Measurements from ENCODE around the gene ATF6B.

Gene ATF6B

GRCh38 chr6:32127717-32128592 is at the start of gene ATF6B:
ATF6B (minus strand) TSS chr6:32128246; CDS start chr6:32128207, 39 bp downstream.
- Histone ChIP-seq H3K27me3 (ENCODE audit: control insufficient read depth in 2 of 2, insufficient read depth in 2 of 2, low read length in 2 of 2) (no peaks in the 10 kb centered on the region), H3K4me3 (ENCODE audit: low read length in 2 of 2) (peak within 1 kb of the TSS; percentile 99), H3K27ac (ENCODE audit: low read depth in 2 of 2, low read length in 2 of 2) (peak within 1 kb of the TSS; percentile 81 to 87), H3K36me3 (ENCODE audit: control insufficient read depth in 2 of 2, insufficient read depth in 2 of 2, low read length in 2 of 2) (peaks cover 20 to 27% of the 10 kb centered on the region in 2 donors), H3K4me1 (ENCODE audit: control insufficient read depth in 2 of 2, insufficient read depth in 2 of 2, low read length in 2 of 2) (peaks cover 25% of the 10 kb centered on the region in 2 donors), H3K9me3 (ENCODE audit: control insufficient read depth in 2 of 2, low read length in 2 of 2) (no peaks in the 10 kb centered on the region), H3K9ac (ENCODE audit: low read depth in 1 of 2, low read length in 2 of 2) (peak within 1 kb of the TSS; percentile 95 to 98)

DNA sequence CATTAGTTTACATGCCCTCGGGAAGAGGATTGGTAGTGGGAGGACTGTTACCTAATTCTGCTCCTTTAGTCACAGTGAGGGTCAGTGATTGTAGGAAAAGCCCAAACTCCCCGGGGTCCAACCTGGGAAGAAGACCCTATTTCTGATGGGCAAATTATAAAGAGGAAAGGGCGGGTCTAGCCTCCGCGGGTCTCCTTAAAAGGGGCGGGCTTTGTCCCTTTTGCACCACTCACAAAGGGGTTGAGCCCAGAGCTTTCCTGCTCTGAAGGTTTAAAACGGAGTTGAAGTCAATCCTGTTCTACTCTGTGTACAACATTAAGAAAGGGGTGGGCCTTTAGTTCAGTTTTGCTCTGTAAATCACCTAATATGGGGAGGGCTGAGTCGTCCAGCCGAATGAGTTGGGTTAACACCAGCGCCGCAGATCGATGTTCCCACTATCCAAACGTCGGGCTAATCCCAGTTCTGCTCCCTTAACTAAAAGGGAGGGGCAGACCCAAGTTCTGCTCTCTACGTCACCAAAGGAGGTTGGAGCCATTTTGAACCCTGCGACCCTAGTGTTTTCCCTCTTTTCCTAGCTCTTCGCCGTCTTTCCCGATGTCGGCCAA is 49.2 kb upstream of the ATF6B start:
- H3K36me3 ChIP-seq (ENCODE audit: control insufficient read depth in 2 of 2, insufficient read depth in 2 of 2, low read length in 2 of 2): peaks cover 6 to 13% of the 10 kb centered on the region in 2 donors
- H3K9ac ChIP-seq (ENCODE audit: low read depth in 1 of 2, low read length in 2 of 2): peak overlapping the region; percentile 75 to 94
- no peaks in the 10 kb centered on the region for H3K27me3 ChIP-seq (ENCODE audit: control insufficient read depth in 2 of 2, insufficient read depth in 2 of 2, low read length in 2 of 2)
- no peaks in the 10 kb centered on the region for H3K9me3 ChIP-seq (ENCODE audit: control insufficient read depth in 2 of 2, low read length in 2 of 2)
- peak overlapping the region; percentile 98 for H3K27ac ChIP-seq (ENCODE audit: low read depth in 2 of 2, low read length in 2 of 2)
- H3K4me1 ChIP-seq (ENCODE audit: control insufficient read depth in 2 of 2, insufficient read depth in 2 of 2, low read length in 2 of 2): peaks cover 32 to 47% of the 10 kb centered on the region in 2 donors
- peak overlapping the region; percentile 91 to 97 for H3K4me3 ChIP-seq (ENCODE audit: low read length in 2 of 2)

DNA sequence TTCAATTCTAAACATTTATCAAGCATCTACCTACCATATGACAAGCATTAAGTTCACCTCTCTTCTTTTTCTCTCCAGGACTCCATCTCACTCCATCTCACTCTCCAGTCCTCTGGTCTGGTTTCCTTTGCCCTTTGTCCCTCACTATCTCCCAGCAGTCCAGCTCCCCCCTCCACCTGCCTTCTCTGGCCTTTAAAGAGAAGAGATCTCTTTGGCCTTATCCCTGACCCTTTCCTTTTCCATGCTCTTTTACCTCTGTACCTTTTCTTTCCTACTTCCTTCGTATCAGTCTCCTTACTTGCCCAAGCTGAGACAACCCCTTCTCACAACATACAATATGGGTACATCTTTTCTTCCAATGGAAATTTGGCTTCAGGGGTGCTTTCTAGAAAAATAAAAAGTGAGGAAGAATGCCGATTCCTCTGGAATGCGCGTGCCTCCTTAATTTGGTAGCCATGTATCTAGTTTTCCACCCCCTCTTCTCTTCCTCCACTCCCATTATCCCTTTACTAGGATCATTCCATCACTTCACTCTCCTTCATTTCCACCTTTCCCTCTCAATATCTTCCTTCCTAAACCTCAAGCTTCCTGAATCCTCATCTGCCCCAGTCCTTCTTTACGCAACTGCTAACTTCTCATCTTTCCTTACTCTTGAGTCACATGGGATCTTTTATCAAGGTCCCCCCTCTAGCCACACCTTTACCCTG is 48.6 kb upstream of the ATF6B start:
- Histone ChIP-seq H3K27ac (ENCODE audit: low read depth in 2 of 2, low read length in 2 of 2) (peak overlapping the region; percentile 98), H3K4me1 (ENCODE audit: control insufficient read depth in 2 of 2, insufficient read depth in 2 of 2, low read length in 2 of 2) (peaks cover 32 to 47% of the 10 kb centered on the region in 2 donors), H3K27me3 (ENCODE audit: control insufficient read depth in 2 of 2, insufficient read depth in 2 of 2, low read length in 2 of 2) (no peaks in the 10 kb centered on the region), H3K9ac (ENCODE audit: low read depth in 1 of 2, low read length in 2 of 2) (peak overlapping the region; percentile 75 to 94), H3K9me3 (ENCODE audit: control insufficient read depth in 2 of 2, low read length in 2 of 2) (no peaks in the 10 kb centered on the region), H3K36me3 (ENCODE audit: control insufficient read depth in 2 of 2, insufficient read depth in 2 of 2, low read length in 2 of 2) (peaks cover 6 to 12% of the 10 kb centered on the region in 2 donors), H3K4me3 (ENCODE audit: low read length in 2 of 2) (peak overlapping the region; percentile 91 to 97)

- Histone ChIP-seq H3K9ac (ENCODE audit: low read depth in 1 of 2, low read length in 2 of 2) (peak within 1 kb of the TSS; percentile 89 to 94), H3K27ac (ENCODE audit: low read depth in 2 of 2, low read length in 2 of 2) (peak within 1 kb of the TSS; percentile 98), H3K4me3 (ENCODE audit: low read length in 2 of 2) (peak within 1 kb of the TSS; percentile 91 to 97), H3K36me3 (ENCODE audit: control insufficient read depth in 2 of 2, insufficient read depth in 2 of 2, low read length in 2 of 2) (peaks cover 0 to 12% of the 10 kb centered on the region in 2 donors), H3K4me1 (ENCODE audit: control insufficient read depth in 2 of 2, insufficient read depth in 2 of 2, low read length in 2 of 2) (peaks cover 32 to 40% of the 10 kb centered on the region in 2 donors), H3K9me3 (ENCODE audit: control insufficient read depth in 2 of 2, low read length in 2 of 2) (no peaks in the 10 kb centered on the region), H3K27me3 (ENCODE audit: control insufficient read depth in 2 of 2, insufficient read depth in 2 of 2, low read length in 2 of 2) (no peaks in the 10 kb centered on the region)
Measured at GRCh38 chr6:32175711-32176475, 47.8 kb upstream of the ATF6B start, which contains the start of gene AGPAT1. AGPAT1 (minus strand) TSS chr6:32176084; CDS start chr6:32171496, 4,588 bp downstream.

GRCh38 chr6:32175322-32175710 is 47.3 kb upstream of the ATF6B start:
- H3K4me1 ChIP-seq (ENCODE audit: control insufficient read depth in 2 of 2, insufficient read depth in 2 of 2, low read length in 2 of 2): peaks cover 32 to 40% of the 10 kb centered on the region in 2 donors

DNA sequence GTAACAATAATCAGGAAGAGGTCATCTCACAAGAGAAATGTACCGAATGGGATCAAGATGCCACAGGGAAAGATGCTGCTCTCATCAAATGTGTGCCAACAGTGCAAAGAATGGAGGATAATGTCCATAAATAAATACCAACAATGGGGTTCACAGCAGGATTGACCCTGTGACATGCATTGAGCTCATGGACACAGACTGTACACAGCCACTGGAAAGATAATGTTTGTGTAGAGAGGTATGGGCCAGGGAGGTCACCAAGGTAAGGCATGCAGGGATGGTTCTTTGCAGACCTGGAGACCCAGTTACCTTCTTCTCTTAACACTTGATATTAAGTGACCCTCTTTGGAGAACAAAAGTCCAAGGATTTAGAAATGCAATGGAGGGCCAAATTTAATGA is 46.4 kb upstream of the ATF6B start:
- H3K36me3 ChIP-seq (ENCODE audit: control insufficient read depth in 2 of 2, insufficient read depth in 2 of 2, low read length in 2 of 2): peaks cover 7 to 18% of the 10 kb centered on the region in 2 donors
- no peak overlapping the region for H3K4me3 ChIP-seq (ENCODE audit: low read length in 2 of 2)
- no peak overlapping the region for H3K9ac ChIP-seq (ENCODE audit: low read depth in 1 of 2, low read length in 2 of 2)
- no peaks in the 10 kb centered on the region for H3K27me3 ChIP-seq (ENCODE audit: control insufficient read depth in 2 of 2, insufficient read depth in 2 of 2, low read length in 2 of 2)
- H3K9me3 ChIP-seq (ENCODE audit: control insufficient read depth in 2 of 2, low read length in 2 of 2): no peaks in the 10 kb centered on the region
- peaks cover 32 to 33% of the 10 kb centered on the region in 2 donors for H3K4me1 ChIP-seq (ENCODE audit: control insufficient read depth in 2 of 2, insufficient read depth in 2 of 2, low read length in 2 of 2)
- no peak overlapping the region for H3K27ac ChIP-seq (ENCODE audit: low read depth in 2 of 2, low read length in 2 of 2)

More at GRCh38 chr6:32175322-32175710, 47.3 kb upstream of the ATF6B start:
- H3K36me3 ChIP-seq (ENCODE audit: control insufficient read depth in 2 of 2, insufficient read depth in 2 of 2, low read length in 2 of 2): peaks cover 0 to 15% of the 10 kb centered on the region in 2 donors
- peak overlapping the region; percentile 91 to 97 for H3K4me3 ChIP-seq (ENCODE audit: low read length in 2 of 2)
- H3K27ac ChIP-seq (ENCODE audit: low read depth in 2 of 2, low read length in 2 of 2): peak overlapping the region; percentile 70 to 98
- no peaks in the 10 kb centered on the region for H3K9me3 ChIP-seq (ENCODE audit: control insufficient read depth in 2 of 2, low read length in 2 of 2)
- peak overlapping the region; percentile 89 to 93 for H3K9ac ChIP-seq (ENCODE audit: low read depth in 1 of 2, low read length in 2 of 2)
- no peaks in the 10 kb centered on the region for H3K27me3 ChIP-seq (ENCODE audit: control insufficient read depth in 2 of 2, insufficient read depth in 2 of 2, low read length in 2 of 2)

GRCh38 chr6:32173051-32173727 is 45.1 kb upstream of the ATF6B start:
- Histone ChIP-seq H3K9ac (ENCODE audit: low read depth in 1 of 2, low read length in 2 of 2) (no peak overlapping the region), H3K36me3 (ENCODE audit: control insufficient read depth in 2 of 2, insufficient read depth in 2 of 2, low read length in 2 of 2) (peaks cover 15 to 29% of the 10 kb centered on the region in 2 donors), H3K27ac (ENCODE audit: low read depth in 2 of 2, low read length in 2 of 2) (no peak overlapping the region), H3K9me3 (ENCODE audit: control insufficient read depth in 2 of 2, low read length in 2 of 2) (no peaks in the 10 kb centered on the region), H3K4me1 (ENCODE audit: control insufficient read depth in 2 of 2, insufficient read depth in 2 of 2, low read length in 2 of 2) (peaks cover 24 to 25% of the 10 kb centered on the region in 2 donors), H3K27me3 (ENCODE audit: control insufficient read depth in 2 of 2, insufficient read depth in 2 of 2, low read length in 2 of 2) (no peaks in the 10 kb centered on the region), H3K4me3 (ENCODE audit: low read length in 2 of 2) (no peak overlapping the region)

GRCh38 chr6:32171234-32171633 is 43.2 kb upstream of the ATF6B start:
- Histone ChIP-seq H3K27ac (ENCODE audit: low read depth in 2 of 2, low read length in 2 of 2) (no peak overlapping the region), H3K4me1 (ENCODE audit: control insufficient read depth in 2 of 2, insufficient read depth in 2 of 2, low read length in 2 of 2) (peaks cover 12 to 13% of the 10 kb centered on the region in 2 donors), H3K4me3 (ENCODE audit: low read length in 2 of 2) (no peak overlapping the region), H3K9me3 (ENCODE audit: control insufficient read depth in 2 of 2, low read length in 2 of 2) (no peaks in the 10 kb centered on the region), H3K27me3 (ENCODE audit: control insufficient read depth in 2 of 2, insufficient read depth in 2 of 2, low read length in 2 of 2) (no peaks in the 10 kb centered on the region), H3K9ac (ENCODE audit: low read depth in 1 of 2, low read length in 2 of 2) (no peak overlapping the region), H3K36me3 (ENCODE audit: control insufficient read depth in 2 of 2, insufficient read depth in 2 of 2, low read length in 2 of 2) (peaks cover 25 to 45% of the 10 kb centered on the region in 2 donors)

- Histone ChIP-seq H3K9me3 (ENCODE audit: control insufficient read depth in 2 of 2, low read length in 2 of 2) (no peaks in the 10 kb centered on the region), H3K36me3 (ENCODE audit: control insufficient read depth in 2 of 2, insufficient read depth in 2 of 2, low read length in 2 of 2) (peaks cover 25 to 48% of the 10 kb centered on the region in 2 donors), H3K9ac (ENCODE audit: low read depth in 1 of 2, low read length in 2 of 2) (no peak overlapping the region), H3K4me1 (ENCODE audit: control insufficient read depth in 2 of 2, insufficient read depth in 2 of 2, low read length in 2 of 2) (peaks cover 6 to 8% of the 10 kb centered on the region in 2 donors), H3K27me3 (ENCODE audit: control insufficient read depth in 2 of 2, insufficient read depth in 2 of 2, low read length in 2 of 2) (no peaks in the 10 kb centered on the region), H3K4me3 (ENCODE audit: low read length in 2 of 2) (no peak overlapping the region), H3K27ac (ENCODE audit: low read depth in 2 of 2, low read length in 2 of 2) (no peak overlapping the region)
Measured at GRCh38 chr6:32170294-32170693, 42.2 kb upstream of the ATF6B start.
